Thymus (tissue), 11 donors: ENCODE data around the gene B4GALT4. TPM values are rescaled to one million over a fixed set of nuclear protein-coding genes. Genes with fewer than 3 reads are reported as not detected.

Experiments
- DNase-seq, 9 donors: peaks; one replicate each; pipeline ENCODE4 v3.0.0-alpha.2; 2013; ENCODE audit warnings: low spot score in 9 of 9, low read depth in 6 of 9, missing footprints in 1 of 9
- H3K27ac ChIP-seq, 2 donors: one replicate each; pipeline ENCODE4 v1.5.1; 2013; ENCODE audit warnings: control low read depth in 1 of 2, low read depth in 1 of 2, low read length in 1 of 2, mild to moderate bottlenecking in 1 of 2, moderate library complexity in 1 of 2
- H3K27me3 ChIP-seq, 2 donors: one replicate each; pipeline ENCODE4 v1.5.1; 2013; ENCODE audit warnings: low read length in 1 of 2; ENCODE audit not compliant: control insufficient read depth in 2 of 2, insufficient read depth in 1 of 2
- H3K36me3 ChIP-seq, 2 donors: one replicate each; pipeline ENCODE4 v1.5.1; 2013; ENCODE audit warnings: low read length in 1 of 2, mild to moderate bottlenecking in 1 of 2, moderate library complexity in 1 of 2; ENCODE audit not compliant: control insufficient read depth in 2 of 2, insufficient read depth in 2 of 2
- H3K4me1 ChIP-seq, 2 donors: one replicate each; pipeline ENCODE4 v1.5.1; 2013; ENCODE audit warnings: low read length in 2 of 2; ENCODE audit not compliant: control insufficient read depth in 2 of 2, insufficient read depth in 2 of 2
- H3K4me3 ChIP-seq, 2 donors: one replicate each; pipeline ENCODE4 v1.5.1; 2013; ENCODE audit warnings: low read length in 2 of 2, control low read depth in 1 of 2, mild to moderate bottlenecking in 1 of 2
- H3K9me3 ChIP-seq, 2 donors: one replicate each; pipeline ENCODE4 v1.5.1; 2013; ENCODE audit warnings: low read length in 1 of 2, mild to moderate bottlenecking in 1 of 2; ENCODE audit not compliant: control insufficient read depth in 2 of 2, insufficient read depth in 1 of 2
- WGBS: extraction: QIAGEN DNeasy Blood & Tissue Kit; methylation state at CpG from one replicate; pipeline ENCODE4 v1.1.7; 2013; 5-methylcytosine and 5-hydroxymethylcytosine counted together
- polyA plus RNA-seq: library from polyadenylated mRNA; stranded (reverse); fragments of 200-250 nt; gene quantifications from one replicate; pipeline ENCODE4 v1.2.3, GENCODE V29; 2013
- total RNA-seq: library from RNA; stranded (reverse); fragments of 120-200 nt; gene quantifications from one replicate; pipeline ENCODE4 v1.2.4, GENCODE V29; 2013
- donor health status: healthy.

B4GALT4 gene
- total and polyA plus RNA-seq, 2 donors: 11.6 to 15.2 TPM

DNA sequence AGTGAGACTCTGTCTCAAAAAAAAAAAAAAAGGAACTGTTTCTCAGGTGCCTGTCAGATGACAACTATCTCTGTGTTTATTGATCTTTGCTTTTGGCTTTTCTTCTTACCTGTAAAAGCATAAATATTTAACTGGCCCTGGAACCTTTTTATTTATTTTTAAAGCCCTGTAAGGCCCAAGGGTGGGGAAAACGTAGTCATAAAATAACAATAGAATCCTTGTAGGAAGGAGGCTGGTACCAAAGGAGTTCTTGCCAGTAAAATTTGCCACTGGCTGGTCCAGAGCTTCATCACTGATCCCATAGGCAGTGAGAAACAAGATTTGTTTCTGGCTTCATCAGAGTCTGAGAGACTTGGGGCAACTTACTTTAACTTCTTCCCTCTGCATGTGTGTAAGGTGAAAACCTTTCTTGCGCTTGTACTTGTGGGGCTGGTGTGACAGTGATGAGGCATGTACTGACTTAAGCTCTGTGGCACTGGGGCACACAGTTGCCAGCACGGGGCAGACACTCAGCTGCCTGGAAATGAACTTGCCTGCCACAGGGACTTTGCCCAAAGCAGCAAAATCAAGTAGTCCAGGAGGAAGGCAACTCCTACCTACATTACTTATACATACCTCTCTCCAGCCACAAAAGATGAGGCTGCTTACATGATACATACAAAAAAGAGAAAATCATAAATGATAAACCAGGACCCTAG lies 19.6 kb downstream of the B4GALT4 start:
- Histone ChIP-seq H3K27me3 (no peaks in the 10 kb centered on the region), H3K27ac (no peak overlapping the region), H3K36me3 (peaks cover 7 to 18% of the 10 kb centered on the region in 2 donors), H3K4me1 (peaks cover 0 to 11% of the 10 kb centered on the region in 2 donors), H3K4me3 (no peak overlapping the region), H3K9me3 (no peaks in the 10 kb centered on the region)
- 97% methylated on average over 3 of the region's 3 CpGs for WGBS
- no peak for DNase-seq

DNA sequence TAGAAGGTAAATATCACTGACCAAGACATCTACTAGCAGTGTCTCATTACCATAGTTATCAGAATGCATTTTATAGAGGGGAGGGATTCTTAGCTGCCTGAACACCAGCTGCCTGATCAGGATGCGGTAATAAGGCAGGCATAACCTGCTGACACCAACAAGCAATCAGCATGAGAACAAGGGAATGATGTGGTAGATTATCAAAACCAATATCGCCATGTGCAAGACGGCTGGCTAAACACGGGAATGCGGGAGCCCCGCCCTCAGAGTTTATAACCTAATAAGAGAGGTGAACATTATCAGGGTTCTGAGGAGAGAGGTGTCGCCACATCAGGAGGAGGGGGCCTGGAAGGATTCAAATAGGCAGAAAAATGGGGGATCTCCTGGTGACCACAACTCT lies 20.5 kb downstream of the B4GALT4 start:
- no peaks in the 10 kb centered on the region for H3K27me3 ChIP-seq
- H3K4me3 ChIP-seq: no peak overlapping the region
- H3K27ac ChIP-seq: no peak overlapping the region
- WGBS: 97% methylated on average over 7 of the region's 7 CpGs
- H3K4me1 ChIP-seq: peaks cover 0 to 11% of the 10 kb centered on the region in 2 donors
- H3K36me3 ChIP-seq: peaks cover 9 to 20% of the 10 kb centered on the region in 2 donors
- no peaks in the 10 kb centered on the region for H3K9me3 ChIP-seq
- no peak for DNase-seq

DNA sequence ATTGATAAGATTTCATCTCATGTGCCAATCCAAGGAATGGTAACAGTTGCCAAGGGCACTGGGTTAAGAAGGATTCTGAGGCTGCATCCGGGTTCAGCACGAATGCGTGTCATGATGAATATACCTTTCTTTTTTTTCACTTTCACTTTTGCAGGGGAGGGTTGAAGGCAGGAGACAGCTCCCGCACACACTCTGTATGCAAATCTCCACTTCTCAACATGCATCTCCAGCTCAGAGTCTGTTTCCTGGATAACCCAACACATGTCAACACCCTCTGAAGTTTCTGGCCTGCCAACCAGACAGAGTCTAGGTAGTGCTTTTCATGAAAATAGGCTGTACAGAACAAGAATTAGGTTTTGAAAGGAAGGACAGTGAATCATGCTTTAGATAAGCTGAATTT lies 21.6 kb downstream of the B4GALT4 start:
- no peaks in the 10 kb centered on the region for H3K27me3 ChIP-seq
- H3K36me3 ChIP-seq: peaks cover 13 to 26% of the 10 kb centered on the region in 2 donors
- H3K4me3 ChIP-seq: no peak overlapping the region
- H3K9me3 ChIP-seq: no peaks in the 10 kb centered on the region
- 73% methylated on average over 4 of the region's 4 CpGs for WGBS
- H3K27ac ChIP-seq: peak overlapping the region in 1 of 2 donors; percentile 51
- peaks cover 0 to 11% of the 10 kb centered on the region in 2 donors for H3K4me1 ChIP-seq
- DNase-seq: peak in 2 of 9 donors; percentile 43 to 59

DNA sequence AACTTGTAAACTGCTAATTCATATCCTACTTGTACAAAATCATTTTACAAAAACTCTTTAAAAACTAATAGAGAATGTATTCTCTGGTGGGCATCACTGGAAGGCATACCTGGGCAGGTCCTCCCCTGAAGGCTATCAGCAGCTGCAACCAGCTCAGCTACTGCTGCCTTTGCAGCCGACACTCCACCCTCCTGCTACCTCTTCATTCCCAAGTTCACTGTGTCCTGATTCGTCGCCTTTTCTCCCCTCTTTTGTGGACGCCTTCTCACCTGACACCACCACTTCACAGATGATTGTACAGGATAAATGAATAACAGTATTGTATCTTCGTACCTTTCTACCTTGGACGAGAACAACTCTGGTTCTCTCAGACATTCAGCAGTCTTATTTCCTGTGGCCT lies 28.9 kb downstream of the B4GALT4 start:
- no peak for DNase-seq
- Histone ChIP-seq H3K27ac (no peak overlapping the region), H3K27me3 (no peaks in the 10 kb centered on the region), H3K9me3 (no peaks in the 10 kb centered on the region), H3K4me3 (no peak overlapping the region), H3K4me1 (peaks cover 3 to 10% of the 10 kb centered on the region in 2 donors), H3K36me3 (peaks cover 12 to 19% of the 10 kb centered on the region in 2 donors)
- WGBS: 90% methylated on average over 6 of the region's 6 CpGs

DNA sequence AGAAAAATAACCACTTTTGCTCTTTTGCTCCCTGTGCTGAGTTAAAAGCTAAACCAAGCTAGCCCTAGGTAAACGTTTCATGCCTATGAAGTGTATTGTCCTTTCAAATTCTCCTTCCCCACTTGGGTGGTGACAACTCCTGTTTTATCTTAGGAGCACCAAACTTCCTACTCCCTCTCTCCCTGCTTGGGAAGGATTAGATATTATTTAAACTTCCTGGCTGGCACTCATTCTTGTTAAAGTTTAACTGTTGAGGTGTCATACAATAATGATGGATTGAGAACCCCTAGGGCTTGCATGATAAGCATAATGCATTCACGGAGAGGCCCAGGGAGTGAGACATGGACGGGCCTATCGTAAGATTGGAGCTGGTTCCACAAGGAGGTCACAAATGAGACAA lies 29.5 kb downstream of the B4GALT4 start:
- no peaks in the 10 kb centered on the region for H3K27me3 ChIP-seq
- H3K4me3 ChIP-seq: no peak overlapping the region
- WGBS: 72% methylated on average over 4 of the region's 4 CpGs
- DNase-seq: no peak
- H3K36me3 ChIP-seq: peaks cover 12 to 19% of the 10 kb centered on the region in 2 donors
- no peaks in the 10 kb centered on the region for H3K9me3 ChIP-seq
- no peak overlapping the region for H3K27ac ChIP-seq
- H3K4me1 ChIP-seq: peaks cover 3 to 16% of the 10 kb centered on the region in 2 donors

DNA sequence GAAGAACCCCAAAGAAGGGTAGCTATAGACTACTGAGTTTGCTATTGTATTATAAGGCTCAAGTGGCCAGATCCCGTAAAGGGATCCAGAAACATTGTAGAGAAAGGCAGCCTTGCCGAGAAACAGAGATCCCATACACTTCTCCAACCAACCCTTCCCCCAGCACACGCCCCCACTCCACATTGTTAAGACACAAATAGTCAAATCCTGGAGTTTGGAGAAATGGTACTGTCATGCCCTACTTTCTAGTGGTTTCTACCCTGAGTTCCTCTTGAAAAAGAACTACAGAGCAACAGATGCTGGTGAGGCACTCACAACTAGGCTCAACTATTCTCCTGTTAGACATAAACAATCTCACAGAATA lies 33.2 kb downstream of the B4GALT4 start:
- Histone ChIP-seq H3K4me3 (no peak overlapping the region), H3K36me3 (peaks cover 4 to 6% of the 10 kb centered on the region in 2 donors), H3K4me1 (peaks cover 3 to 24% of the 10 kb centered on the region in 2 donors), H3K27me3 (no peaks in the 10 kb centered on the region), H3K9me3 (no peaks in the 10 kb centered on the region), H3K27ac (peak overlapping the region in 1 of 2 donors; percentile 27)
- peak in 1 of 9 donors; percentile 11 for DNase-seq
- 89% methylated on average over 3 of the region's 3 CpGs for WGBS

DNA sequence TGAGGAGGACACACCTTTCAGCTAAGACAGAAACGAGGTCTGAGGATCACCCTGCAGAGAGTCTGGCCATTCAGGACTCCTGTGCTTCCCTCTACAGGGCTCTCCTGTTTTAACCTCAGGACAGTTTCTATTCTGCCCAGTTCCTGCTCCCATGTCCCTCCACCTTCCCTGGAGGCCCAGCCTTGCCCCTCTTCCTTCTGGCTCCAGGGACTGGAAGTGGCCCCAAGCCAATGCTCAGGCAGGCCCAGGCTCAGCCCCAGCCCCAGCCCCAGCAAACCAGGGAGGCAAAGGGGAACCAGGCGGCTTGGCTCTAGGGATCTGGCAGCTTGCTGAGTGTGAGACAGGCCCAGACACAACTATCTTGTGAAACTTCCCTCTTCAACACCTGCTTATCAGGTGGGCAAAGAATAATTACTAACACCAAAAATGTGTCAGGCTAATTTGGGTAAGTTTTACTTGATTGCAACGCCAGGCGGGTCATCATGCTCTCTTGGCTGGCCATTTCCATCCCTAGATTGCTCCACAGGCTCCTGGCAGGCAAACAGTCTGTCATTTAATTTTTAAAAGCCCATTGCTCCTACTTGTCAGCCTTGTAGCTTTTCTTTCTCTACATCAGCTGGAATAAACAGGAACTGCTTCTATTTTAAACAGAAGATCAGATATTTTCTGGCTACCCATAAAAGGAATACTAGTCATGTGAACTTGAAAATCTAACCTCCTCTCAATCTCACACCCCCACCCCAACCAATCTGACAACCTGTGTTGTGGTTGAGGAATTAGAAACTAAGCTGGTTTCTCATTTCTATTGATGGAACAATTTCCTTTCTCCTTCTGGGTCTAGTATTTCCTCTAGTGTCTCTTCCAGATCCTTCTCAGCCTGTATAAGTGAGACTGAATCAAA lies 33.8 kb downstream of the B4GALT4 start:
- Histone ChIP-seq H3K4me3 (no peak overlapping the region), H3K9me3 (no peaks in the 10 kb centered on the region), H3K4me1 (peaks cover 3 to 24% of the 10 kb centered on the region in 2 donors), H3K27ac (peak overlapping the region; percentile 27 to 36), H3K27me3 (no peaks in the 10 kb centered on the region), H3K36me3 (peaks cover 4 to 6% of the 10 kb centered on the region in 2 donors)
- 92% methylated on average over 4 of the region's 4 CpGs for WGBS
- DNase-seq: peak in 4 of 9 donors; percentile 12 to 49 (median 16)

DNA sequence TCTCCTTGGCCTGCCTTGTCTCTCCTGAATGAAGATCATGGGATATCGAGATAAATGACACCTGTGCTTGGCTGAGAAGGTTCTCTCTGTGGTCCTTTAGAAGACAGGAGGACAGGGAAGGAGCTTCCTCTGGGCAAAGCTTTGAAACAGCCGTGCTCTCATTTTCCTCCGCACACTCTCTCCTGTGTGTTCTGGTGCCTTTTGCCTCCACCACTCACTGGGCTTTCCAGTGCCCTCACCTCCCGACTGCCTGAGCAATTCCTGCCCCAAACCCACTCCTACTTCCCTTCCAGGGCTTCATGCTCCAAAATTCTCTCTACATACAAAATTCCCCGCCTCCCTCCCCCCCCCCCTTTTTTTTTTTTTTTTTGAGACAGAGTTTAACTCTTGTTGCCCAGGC lies 35.0 kb downstream of the B4GALT4 start:
- no peaks in the 10 kb centered on the region for H3K27me3 ChIP-seq
- H3K27ac ChIP-seq: no peak overlapping the region
- 92% methylated on average over 5 of the region's 5 CpGs for WGBS
- no peak overlapping the region for H3K4me3 ChIP-seq
- no peak for DNase-seq
- H3K4me1 ChIP-seq: peaks cover 3 to 24% of the 10 kb centered on the region in 2 donors
- H3K9me3 ChIP-seq: no peaks in the 10 kb centered on the region
- peaks cover 0 to 3% of the 10 kb centered on the region in 2 donors for H3K36me3 ChIP-seq

DNA sequence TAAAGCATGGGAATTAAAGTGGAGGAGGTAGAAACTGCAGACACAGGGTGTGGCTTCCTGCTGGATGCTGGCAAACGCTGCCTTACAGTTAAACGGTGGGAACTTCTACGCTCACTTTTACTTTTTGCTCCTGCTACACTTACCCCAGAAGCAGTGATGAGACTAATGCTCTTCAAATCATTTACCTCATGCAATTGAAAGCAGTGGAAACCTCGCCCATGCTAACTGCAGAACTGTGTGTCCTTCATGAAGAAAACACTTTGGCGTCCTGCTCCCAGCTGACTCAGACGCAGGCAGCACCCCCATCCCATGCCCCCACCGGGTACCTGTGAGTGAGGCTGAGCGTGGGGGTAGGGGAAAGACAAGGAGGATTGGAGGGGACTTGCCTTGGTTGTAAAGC lies 35.5 kb downstream of the B4GALT4 start:
- H3K27me3 ChIP-seq: no peaks in the 10 kb centered on the region
- WGBS: 84% methylated on average over 8 of the region's 8 CpGs
- H3K4me3 ChIP-seq: no peak overlapping the region
- no peak for DNase-seq
- no peaks in the 10 kb centered on the region for H3K9me3 ChIP-seq
- H3K36me3 ChIP-seq: peaks cover 0 to 3% of the 10 kb centered on the region in 2 donors
- H3K27ac ChIP-seq: no peak overlapping the region
- peaks cover 3 to 24% of the 10 kb centered on the region in 2 donors for H3K4me1 ChIP-seq
